Karpas-422 (cell line): Measurements from ENCODE around the gene NRN1. TPM values are rescaled to one million over a fixed set of nuclear protein-coding genes. Genes with fewer than 3 reads are reported as not detected.
A peak's percentile ranks its signal among the peaks of the same experiment; 100 is the strongest.

Source experiments
- DNase-seq: peaks from one replicate; pipeline ENCODE4 v3.0.0-alpha.2; 2015
- H2AFZ ChIP-seq: fragments of 200-600 bp; sonication (generic); 2 replicates; pipeline ENCODE4 v1.6.1; 2014; ENCODE audit warnings: antibody characterized with exemption, low read length, mixed read lengths
- H3K27ac ChIP-seq: fragments of 200-600 bp; sonication (generic); 2 replicates; pipeline ENCODE4 v1.5.1; 2014; ENCODE audit warnings: mild to moderate bottlenecking, low read length, moderate library complexity
- H3K27me3 ChIP-seq: fragments of 200-600 bp; sonication (generic); 2 replicates; pipeline ENCODE4 v1.6.1; 2014; ENCODE audit warnings: low read length, mixed read lengths
- H3K36me3 ChIP-seq: fragments of 200-600 bp; sonication (generic); 2 replicates; pipeline ENCODE4 v1.6.1; 2014; ENCODE audit warnings: low read length, mixed read lengths; ENCODE audit not compliant: insufficient read depth
- H3K4me1 ChIP-seq: fragments of 200-600 bp; sonication (generic); 2 replicates; pipeline ENCODE4 v1.6.1; 2014; ENCODE audit warnings: mild to moderate bottlenecking, low read length, mixed read lengths
- H3K4me2 ChIP-seq: fragments of 200-600 bp; sonication (generic); 2 replicates; pipeline ENCODE4 v1.6.1; 2014; ENCODE audit warnings: low read length, low read depth, mild to moderate bottlenecking; ENCODE audit not compliant: poor library complexity, severe bottlenecking
- H3K4me3 ChIP-seq: fragments of 200-600 bp; sonication (generic); 2 replicates; pipeline ENCODE4 v1.5.1; 2014; ENCODE audit warnings: mild to moderate bottlenecking, antibody characterized with exemption, low read length, mixed read lengths
- H3K79me2 ChIP-seq: fragments of 200-600 bp; sonication (generic); 2 replicates; pipeline ENCODE4 v1.6.1; 2014; ENCODE audit warnings: mild to moderate bottlenecking, low read length, mixed read lengths
- H3K9ac ChIP-seq: fragments of 200-600 bp; sonication (generic); 2 replicates; pipeline ENCODE4 v1.6.0; 2014; ENCODE audit warnings: low read length
- H3K9me2 ChIP-seq: fragments of 200-600 bp; sonication (generic), shearing (Covaris generic); replicated peaks from 2 replicates; pipeline ENCODE4 v1.6.0; 2014; ENCODE audit warnings: mild to moderate bottlenecking, low read length, moderate library complexity; ENCODE audit not compliant: insufficient read depth
- H3K9me3 ChIP-seq: fragments of 300-700, 200-600 bp; sonication (generic); 2 replicates; pipeline ENCODE4 v1.6.1; 2014; ENCODE audit warnings: low read length, mixed read lengths
- H4K20me1 ChIP-seq: fragments of 200-600 bp; sonication (generic); 2 replicates; pipeline ENCODE4 v1.6.1; 2014; ENCODE audit warnings: mild to moderate bottlenecking, antibody characterized with exemption, low read length, low read depth; ENCODE audit not compliant: insufficient read depth
- total RNA-seq: library from RNA; depleted of rRNA; stranded (reverse); fragments of >200 nt; shearing (Covaris generic); gene quantifications from 2 replicates; pipeline ENCODE4 v1.2.3, GENCODE V29; 2014; ENCODE audit warnings: low replicate concordance; rRNA removed

The NRN1 gene, protein sequence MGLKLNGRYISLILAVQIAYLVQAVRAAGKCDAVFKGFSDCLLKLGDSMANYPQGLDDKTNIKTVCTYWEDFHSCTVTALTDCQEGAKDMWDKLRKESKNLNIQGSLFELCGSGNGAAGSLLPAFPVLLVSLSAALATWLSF
- 6.3 and 7.9 TPM in 2 replicates for total RNA-seq

DNA sequence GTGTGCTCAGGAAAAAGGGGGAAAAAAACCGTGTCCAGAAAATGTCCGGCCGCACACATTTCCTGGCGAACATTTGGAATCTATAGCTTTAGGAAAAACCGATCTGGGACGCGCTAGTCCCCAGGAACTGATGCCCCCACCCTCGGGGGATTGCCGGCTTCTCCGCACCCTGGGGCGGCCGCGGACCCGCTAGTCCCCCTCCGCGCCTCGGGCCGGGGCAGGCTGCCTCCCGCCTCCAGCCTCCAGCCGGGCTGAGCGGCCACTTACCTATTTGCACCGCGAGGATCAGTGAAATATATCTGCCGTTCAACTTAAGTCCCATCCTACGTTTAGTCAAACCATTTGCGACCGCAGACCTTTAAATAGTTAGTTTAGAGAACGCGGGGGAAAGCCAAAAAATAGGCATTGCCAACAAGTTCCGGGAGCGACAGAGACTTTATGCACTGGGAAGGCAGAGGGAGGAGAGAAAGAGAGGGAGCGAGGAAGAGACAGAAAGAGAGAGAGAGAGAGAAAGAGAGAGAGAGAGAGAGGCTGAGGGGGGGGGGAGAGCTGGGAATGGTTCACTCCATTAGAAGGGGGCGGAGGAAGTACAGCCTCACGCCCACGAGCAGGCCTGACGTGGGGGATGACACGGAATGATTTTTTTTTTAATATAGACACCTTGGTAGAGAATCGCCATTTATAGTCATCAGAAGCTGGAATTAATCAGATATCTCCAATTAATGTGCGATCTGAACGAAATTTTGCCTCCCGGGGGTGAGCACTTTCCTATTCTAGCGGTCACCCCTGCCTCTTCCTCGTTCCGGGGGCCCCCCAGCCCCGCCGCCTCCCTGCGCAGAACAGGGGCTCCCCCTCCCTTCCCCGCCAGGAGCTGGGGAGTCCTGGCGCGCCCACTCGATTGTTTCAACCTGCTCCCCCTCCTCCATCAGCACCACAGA, at the start of gene NRN1:
Gene NRN1, minus strand, starts transcription at position 498 of the 938 bp plus-strand sequence. Its CDS starts 176 bp downstream, at position 322.
- Histone ChIP-seq H3K79me2 (no peaks in the 10 kb centered on the region), H2AFZ (peak within 1 kb of the TSS; percentile 46; the same call in 1 of the 2 replicates), H3K4me1 (peaks cover 20% of the 10 kb centered on the region), H3K36me3 (no peaks in the 10 kb centered on the region), H3K27me3 (no peaks in the 10 kb centered on the region), H3K9me2 (no peaks in the 10 kb centered on the region), H3K4me3 (peak within 1 kb of the TSS; percentile 66), H3K27ac (peak within 1 kb of the TSS; percentile 64), H3K9ac (peak within 1 kb of the TSS; percentile 62), H3K9me3 (no peaks in the 10 kb centered on the region), H4K20me1 (no peaks in the 10 kb centered on the region), H3K4me2 (peak within 1 kb of the TSS; percentile 76)
- DNase-seq: peak; percentile 39

DNA sequence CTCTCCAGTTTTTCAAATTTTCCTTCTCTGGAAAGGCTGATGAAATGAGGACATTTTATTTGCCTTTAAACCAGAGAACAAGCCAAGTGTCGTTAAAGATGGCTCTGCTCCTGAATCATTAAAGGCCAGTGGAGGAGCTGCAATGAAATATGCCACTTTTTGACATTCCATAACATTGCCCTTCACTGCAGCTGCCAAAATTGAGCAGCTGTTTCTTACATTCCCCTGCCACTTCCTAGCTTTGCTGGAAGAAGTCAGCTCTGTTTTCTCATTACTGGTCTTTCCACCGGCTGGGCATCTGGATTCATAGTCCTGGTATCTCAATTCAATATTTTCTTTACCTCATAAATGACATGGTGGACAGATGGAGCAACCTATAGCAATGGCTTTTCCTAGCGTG, 45.5 kb upstream of the NRN1 start:
- Histone ChIP-seq H3K36me3 (no peaks in the 10 kb centered on the region), H3K4me3 (no peak overlapping the region), H3K79me2 (no peaks in the 10 kb centered on the region), H3K4me2 (no peak overlapping the region), H2AFZ (no peak overlapping the region), H3K27me3 (no peaks in the 10 kb centered on the region), H3K27ac (no peak overlapping the region), H3K9me2 (no peaks in the 10 kb centered on the region), H3K4me1 (no peaks in the 10 kb centered on the region), H3K9ac (no peak overlapping the region), H3K9me3 (no peaks in the 10 kb centered on the region), H4K20me1 (peaks cover 2% of the 10 kb centered on the region; the same call in 1 of the 2 replicates)
- DNase-seq: no peak

DNA sequence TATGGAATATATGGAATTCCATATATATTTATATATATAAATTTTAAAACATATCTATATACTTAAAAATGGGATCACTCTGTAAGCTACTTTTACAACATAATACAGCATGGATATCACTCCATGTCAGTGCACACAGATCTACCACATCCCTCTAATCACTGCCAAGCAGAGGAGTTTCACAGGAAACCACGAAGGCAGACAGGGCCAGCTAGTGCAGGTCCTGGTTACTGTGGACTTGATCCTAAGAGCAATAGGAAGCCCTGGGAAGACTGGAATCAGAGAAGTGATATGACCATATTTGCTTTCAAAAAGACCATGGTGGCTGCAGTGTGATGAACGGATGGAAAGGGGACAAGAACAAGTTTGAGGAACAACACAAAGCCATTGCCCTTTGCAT, 40.0 kb upstream of the NRN1 start:
- no peak for DNase-seq
- no peak overlapping the region for H3K27ac ChIP-seq

DNA sequence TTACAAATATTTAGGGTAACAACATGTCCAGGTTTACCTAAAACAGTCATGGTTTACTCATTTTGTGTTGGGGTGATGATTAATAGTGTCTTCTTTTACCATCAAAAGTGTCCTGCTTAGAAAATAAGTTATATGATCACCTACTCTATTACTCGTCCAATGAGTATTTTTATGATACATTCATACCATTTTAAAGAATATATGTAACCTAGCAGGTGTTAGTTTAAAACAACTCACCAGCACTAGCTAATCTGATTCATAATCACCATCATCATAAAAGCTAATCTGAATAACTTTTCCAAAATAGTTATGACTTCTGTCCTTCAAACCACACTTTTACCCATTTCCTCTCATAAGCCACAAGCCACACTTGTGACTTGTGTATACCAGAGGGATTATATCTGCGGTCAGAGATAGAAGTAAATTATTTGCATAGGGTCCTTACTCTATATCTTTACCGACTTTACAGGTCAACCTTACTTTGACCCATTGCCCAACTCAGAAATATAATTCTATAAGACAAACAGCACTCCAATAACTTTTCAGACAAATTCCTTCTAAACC, 33.3 kb upstream of the NRN1 start:
- Histone ChIP-seq H3K9me3 (no peaks in the 10 kb centered on the region), H3K36me3 (no peaks in the 10 kb centered on the region), H3K4me3 (no peak overlapping the region), H3K9ac (no peak overlapping the region), H4K20me1 (no peaks in the 10 kb centered on the region), H3K4me2 (no peak overlapping the region), H3K27me3 (no peaks in the 10 kb centered on the region), H3K27ac (no peak overlapping the region), H2AFZ (no peak overlapping the region), H3K4me1 (peaks cover 3% of the 10 kb centered on the region; the same call in 1 of the 2 replicates), H3K79me2 (no peaks in the 10 kb centered on the region), H3K9me2 (no peaks in the 10 kb centered on the region)
- DNase-seq: no peak

More for the DNA sequence above, 40.0 kb upstream of the NRN1 start:
- no peaks in the 10 kb centered on the region for H3K79me2 ChIP-seq
- H3K4me3 ChIP-seq: no peak overlapping the region
- no peaks in the 10 kb centered on the region for H3K9me3 ChIP-seq
- H2AFZ ChIP-seq: no peak overlapping the region
- no peak overlapping the region for H3K9ac ChIP-seq
- H3K4me2 ChIP-seq: no peak overlapping the region
- H3K4me1 ChIP-seq: no peaks in the 10 kb centered on the region
- no peaks in the 10 kb centered on the region for H4K20me1 ChIP-seq
- no peaks in the 10 kb centered on the region for H3K36me3 ChIP-seq
- no peaks in the 10 kb centered on the region for H3K9me2 ChIP-seq
- H3K27me3 ChIP-seq: no peaks in the 10 kb centered on the region

DNA sequence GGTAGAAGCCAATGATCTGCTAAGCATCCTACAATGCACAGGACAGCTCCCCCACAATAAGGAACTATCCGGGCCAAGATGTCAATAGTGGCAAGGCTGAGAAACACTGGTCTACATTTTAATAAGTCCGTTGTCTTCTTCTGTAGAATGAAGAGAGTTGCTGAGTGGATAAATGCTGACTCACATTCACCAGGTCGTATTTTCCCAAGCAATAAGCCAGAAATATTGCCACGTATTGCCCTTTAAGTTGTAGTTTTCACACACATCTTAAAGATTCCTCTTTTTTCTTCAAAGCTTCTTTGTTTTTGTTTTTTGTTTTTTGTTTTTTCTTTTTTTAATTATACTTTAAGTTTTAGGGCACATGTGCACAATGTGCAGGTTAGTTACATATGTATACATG, 30.5 kb upstream of the NRN1 start:
- Histone ChIP-seq H2AFZ (no peak overlapping the region), H3K9ac (no peak overlapping the region), H3K9me3 (no peaks in the 10 kb centered on the region), H4K20me1 (no peaks in the 10 kb centered on the region), H3K36me3 (no peaks in the 10 kb centered on the region), H3K4me3 (no peak overlapping the region), H3K9me2 (no peaks in the 10 kb centered on the region), H3K4me2 (no peak overlapping the region), H3K79me2 (no peaks in the 10 kb centered on the region), H3K27me3 (no peaks in the 10 kb centered on the region), H3K27ac (no peak overlapping the region), H3K4me1 (peaks cover 3% of the 10 kb centered on the region; the same call in 1 of the 2 replicates)
- no peak for DNase-seq

DNA sequence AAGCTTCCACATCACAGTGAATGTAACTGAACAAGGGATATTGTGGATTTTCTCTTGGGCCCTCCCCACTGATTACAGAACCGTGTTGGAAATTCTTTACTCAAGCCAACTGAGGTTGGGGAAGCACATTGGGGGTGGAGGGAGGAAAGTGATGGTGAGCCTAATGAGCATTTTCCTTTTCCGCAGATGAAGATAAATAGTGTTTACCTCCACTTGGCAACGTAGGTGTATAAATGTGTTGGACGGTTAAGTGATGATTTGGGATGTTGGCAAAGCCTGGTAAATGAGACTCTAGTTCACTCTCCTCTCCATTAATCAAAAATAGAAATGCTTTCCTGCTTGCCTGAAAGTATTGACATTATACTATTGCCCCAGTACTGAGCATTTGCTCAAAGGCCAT, 27.1 kb upstream of the NRN1 start:
- no peak for DNase-seq
- Histone ChIP-seq H3K9me3 (no peaks in the 10 kb centered on the region), H2AFZ (no peak overlapping the region)

DNA sequence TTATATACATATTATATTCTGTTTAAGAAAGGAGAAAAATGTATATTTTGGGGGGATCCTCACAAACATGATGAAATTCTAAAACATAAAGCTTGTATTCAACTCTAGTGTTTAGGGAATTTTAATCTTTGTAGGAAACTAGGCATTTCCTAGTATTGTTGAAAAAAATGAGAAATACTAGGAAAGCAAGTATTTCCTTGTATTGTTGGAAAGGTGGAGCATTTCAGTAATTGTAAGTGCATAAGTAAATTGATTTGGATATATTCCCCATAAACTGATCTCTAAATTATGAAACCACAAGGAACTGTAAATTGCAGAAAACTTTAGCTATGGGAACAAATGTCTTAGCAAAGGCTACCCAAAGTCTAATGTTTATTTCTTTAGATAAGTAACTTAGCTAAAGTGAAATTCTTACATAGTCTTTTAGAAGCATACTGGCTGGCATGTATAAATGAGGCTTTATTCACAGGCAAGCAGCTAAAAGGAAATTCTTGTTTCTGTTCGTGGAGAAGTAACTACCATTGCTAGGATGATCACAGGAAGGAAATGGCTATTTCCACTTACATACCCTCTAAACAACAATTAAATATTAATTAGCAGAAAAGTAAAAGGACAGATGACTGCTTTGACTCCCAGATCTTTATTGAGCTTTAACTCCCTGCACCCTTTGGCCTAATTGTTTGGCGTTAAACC, 19.9 kb upstream of the NRN1 start:
- Histone ChIP-seq H3K4me2 (no peak overlapping the region), H3K9me3 (no peaks in the 10 kb centered on the region), H3K27ac (no peak overlapping the region), H3K9ac (no peak overlapping the region), H3K36me3 (no peaks in the 10 kb centered on the region), H3K9me2 (no peaks in the 10 kb centered on the region), H3K79me2 (no peaks in the 10 kb centered on the region), H3K27me3 (no peaks in the 10 kb centered on the region), H3K4me3 (no peak overlapping the region), H2AFZ (no peak overlapping the region), H3K4me1 (no peaks in the 10 kb centered on the region), H4K20me1 (no peaks in the 10 kb centered on the region)
- DNase-seq: no peak

More for the DNA sequence above, 27.1 kb upstream of the NRN1 start:
- H3K4me2 ChIP-seq: no peak overlapping the region
- H4K20me1 ChIP-seq: no peaks in the 10 kb centered on the region
- no peaks in the 10 kb centered on the region for H3K36me3 ChIP-seq
- no peaks in the 10 kb centered on the region for H3K79me2 ChIP-seq
- H3K27me3 ChIP-seq: no peaks in the 10 kb centered on the region
- H3K4me3 ChIP-seq: no peak overlapping the region
- no peaks in the 10 kb centered on the region for H3K9me2 ChIP-seq
- no peak overlapping the region for H3K27ac ChIP-seq
- no peaks in the 10 kb centered on the region for H3K4me1 ChIP-seq
- no peak overlapping the region for H3K9ac ChIP-seq

DNA sequence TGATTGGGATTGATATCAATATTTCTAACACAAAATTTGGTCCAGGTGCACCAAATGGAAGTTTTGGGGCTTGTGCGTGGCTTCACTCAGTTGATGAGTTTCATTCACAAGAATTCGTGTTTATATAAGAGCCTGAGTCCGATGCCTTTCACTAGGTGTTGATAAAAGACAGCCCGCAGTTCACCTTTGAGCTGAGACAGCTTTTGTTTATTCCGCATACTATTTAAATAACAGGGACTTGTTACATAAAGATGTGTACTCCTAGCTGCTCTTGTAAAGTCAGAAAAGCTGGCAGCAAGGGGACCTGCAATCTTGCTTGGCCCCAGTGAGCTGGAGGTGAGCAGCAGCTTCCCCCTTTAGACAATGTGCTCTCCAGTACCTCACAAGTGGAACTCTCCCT, 19.0 kb upstream of the NRN1 start:
- H3K79me2 ChIP-seq: no peaks in the 10 kb centered on the region
- no peaks in the 10 kb centered on the region for H3K4me1 ChIP-seq
- H3K9me2 ChIP-seq: no peaks in the 10 kb centered on the region
- H2AFZ ChIP-seq: no peak overlapping the region
- no peaks in the 10 kb centered on the region for H3K27me3 ChIP-seq
- no peak overlapping the region for H3K27ac ChIP-seq
- no peaks in the 10 kb centered on the region for H4K20me1 ChIP-seq
- no peaks in the 10 kb centered on the region for H3K9me3 ChIP-seq
- no peak overlapping the region for H3K4me3 ChIP-seq
- H3K9ac ChIP-seq: no peak overlapping the region
- DNase-seq: no peak
- no peak overlapping the region for H3K4me2 ChIP-seq
- H3K36me3 ChIP-seq: no peaks in the 10 kb centered on the region
